Right hindlimb (tissue), 1 donor: ENCODE measurements around the gene ID3.
A peak's percentile ranks its signal among the peaks of the same experiment; 100 is the strongest.

Experiments used
- DNase-seq: peaks from one replicate; pipeline ENCODE4 v3.0.0-alpha.2; 2018

ID3 gene

DNA sequence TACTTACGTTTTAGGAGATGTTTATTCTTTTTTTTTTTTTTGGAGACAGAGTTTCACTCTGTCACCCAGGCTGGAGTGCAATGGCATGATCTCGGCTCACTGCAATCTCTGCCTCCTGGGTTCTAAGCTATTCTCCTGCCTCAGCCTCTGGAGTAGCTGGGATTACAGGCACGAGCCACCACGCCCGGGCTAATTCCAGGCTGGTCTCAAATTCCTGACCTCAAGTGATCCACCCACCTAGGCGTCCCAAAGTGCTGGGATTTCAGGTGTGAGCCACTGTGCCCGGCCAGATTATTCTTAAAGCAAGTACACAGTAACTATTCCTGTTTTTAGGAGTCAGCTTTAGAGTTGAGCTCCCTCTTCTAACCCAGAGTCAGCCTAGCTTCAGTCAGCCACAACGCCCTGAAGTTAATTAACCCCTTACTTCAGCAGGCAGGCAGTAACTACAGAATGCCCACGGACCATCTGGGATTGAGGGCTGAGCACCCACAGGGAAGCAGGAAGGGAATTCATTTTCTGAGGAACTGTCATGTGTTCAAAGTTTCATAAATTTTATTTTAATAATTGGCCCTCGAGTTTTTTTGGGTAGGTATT, 5.3 kb upstream of the ID3 start:
- DNase-seq, result no peak

GRCh38 chr1:23563755-23564374, 4.6 kb upstream of the ID3 start:
- DNase-seq, result no peak

GRCh38 chr1:23563003-23563402, 3.7 kb upstream of the ID3 start:
- DNase-seq, result no peak

GRCh38 chr1:23562137-23562876, 3.0 kb upstream of the ID3 start:
- DNase-seq, result peak; percentile 99

DNA sequence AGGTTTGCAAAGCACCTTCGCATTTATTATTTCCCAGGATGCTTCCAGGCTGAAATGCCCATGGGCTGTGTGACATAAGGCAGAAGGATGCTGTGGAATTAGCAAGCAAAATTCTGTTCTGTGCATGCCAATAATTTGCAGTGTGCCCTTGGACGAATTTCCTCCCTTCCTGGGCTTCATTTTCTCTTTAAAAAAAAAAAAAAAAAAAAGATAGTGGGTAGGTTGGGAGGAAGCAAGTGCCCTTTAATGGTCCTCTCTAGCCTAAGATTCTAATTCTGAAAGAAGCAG, 2.5 kb upstream of the ID3 start:
- DNase-seq, result no peak

DNA sequence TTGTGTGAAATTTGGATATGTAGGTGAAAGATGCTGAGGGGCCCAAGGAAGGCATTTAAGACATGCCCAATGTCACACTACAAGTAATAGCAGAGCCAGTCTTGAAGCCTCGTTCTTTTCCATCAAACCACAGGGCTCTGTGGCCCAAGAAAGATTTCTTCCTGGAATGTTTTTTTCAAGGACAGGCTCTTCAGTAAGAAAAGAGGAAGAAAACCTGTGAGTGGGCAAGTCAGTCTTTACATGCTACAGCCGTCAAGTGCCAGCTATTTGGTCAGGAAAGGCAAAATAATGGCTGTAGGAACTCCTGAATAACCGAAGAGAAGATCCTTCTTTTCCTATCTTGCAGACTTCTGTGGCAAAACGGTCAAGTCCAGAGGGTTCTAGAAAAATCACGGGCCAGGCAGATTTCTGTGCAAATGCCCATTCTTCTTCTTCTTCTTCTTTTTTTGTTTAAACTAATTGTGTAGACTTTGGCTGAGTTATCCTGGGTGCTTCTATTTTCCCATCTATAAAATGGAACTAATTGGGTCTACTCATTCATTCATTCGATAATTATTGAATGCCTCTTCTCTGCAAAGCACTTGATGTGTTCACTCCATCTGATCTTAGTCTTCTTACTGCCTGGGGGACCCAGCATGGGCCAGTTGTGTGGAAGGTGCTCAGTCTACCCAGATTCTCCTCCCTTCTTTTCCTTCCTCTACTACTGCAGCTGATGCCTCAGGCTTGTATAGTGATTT, 1.9 kb upstream of the ID3 start:
- no peak for DNase-seq

DNA sequence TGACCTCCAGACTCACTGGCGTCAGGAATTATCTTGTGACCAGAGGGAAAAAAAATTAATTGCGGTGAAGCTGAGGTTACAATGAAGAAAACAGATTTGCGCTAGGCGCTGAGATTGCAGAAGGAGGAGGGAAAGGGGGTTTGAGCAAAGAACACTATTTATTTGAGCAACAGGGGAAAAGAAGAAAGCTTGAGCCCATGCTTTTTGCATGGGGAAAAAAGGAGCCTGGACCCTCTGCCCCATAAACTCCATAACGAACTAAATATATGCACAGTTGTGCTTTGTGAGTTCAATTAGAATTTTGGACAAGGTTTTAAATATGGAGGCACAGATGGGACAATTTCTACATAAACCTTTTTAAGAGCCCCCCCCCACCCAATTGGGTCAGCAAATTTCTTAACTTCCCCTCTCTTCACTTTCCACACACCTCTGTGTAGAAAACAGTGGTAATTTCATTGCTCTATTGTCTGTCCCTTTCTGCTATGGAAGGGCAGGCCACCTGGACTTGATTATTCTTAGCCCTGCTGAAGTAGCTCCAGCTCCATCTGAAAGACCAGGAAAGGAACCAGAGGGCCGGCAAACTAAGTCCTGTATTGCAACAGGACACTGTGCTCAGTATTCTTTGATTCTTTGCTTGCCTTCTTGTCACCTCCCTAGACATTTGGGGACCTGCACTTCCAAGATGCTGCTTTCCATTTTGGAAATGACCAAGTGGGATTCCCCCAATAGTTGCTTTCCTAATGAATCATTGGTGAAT, 862 bp upstream of the ID3 start:
- DNase-seq, result no peak

DNA sequence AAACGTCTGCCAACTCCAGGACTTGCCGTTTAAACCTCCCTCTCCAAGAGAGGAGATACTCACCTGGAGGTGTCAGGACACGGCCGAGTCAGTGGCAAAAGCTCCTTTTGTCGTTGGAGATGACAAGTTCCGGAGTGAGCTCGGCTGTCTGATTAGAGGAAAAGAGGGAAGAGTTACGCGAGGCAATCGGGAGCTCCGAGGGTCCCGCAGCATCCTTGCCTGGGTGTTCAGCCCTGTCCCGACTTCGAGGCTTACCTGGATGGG, 497 bp downstream of the ID3 start:
- DNase-seq, result no peak

- DNase-seq, result peak; percentile 88
These were observed 995 bp downstream of the ID3 start for GRCh38 chr1:23558140-23558871.

DNA sequence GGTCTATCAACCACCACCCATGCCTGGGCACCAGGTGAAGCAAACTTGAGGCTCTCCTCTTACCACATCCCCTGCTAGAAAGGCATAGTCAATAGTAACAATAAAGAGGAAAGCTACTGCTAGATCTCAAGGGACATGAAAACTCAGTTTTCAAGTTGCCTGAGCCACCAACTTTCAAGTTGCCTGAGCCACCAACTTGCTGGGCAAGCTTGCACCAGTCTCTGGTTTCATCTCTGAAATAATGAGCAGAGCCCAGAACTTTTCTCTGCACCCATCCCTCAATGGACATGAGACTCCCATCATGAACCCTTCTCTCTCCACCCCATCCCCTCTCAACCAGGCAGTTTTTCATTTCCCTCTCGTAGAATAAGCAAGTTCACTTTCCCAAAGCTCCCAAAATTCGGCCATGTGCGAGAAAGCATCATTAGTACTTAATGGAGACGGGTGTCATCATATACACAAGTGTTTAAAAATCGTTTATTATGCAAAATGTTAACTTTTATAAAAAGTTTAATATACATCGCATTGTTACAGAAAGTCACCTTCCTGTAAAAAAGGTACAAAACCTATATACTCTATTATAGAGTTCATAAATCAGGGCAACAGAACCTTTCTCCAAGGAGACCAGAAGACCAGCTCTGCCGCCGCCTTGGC, 1.7 kb downstream of the ID3 start:
- DNase-seq, result no peak

GRCh38 chr1:23556635-23557470, 2.4 kb downstream of the ID3 start:
- no peak for DNase-seq

- DNase-seq, result peak; percentile 42
These were observed 3.2 kb downstream of the ID3 start for GRCh38 chr1:23555986-23556634.

DNA sequence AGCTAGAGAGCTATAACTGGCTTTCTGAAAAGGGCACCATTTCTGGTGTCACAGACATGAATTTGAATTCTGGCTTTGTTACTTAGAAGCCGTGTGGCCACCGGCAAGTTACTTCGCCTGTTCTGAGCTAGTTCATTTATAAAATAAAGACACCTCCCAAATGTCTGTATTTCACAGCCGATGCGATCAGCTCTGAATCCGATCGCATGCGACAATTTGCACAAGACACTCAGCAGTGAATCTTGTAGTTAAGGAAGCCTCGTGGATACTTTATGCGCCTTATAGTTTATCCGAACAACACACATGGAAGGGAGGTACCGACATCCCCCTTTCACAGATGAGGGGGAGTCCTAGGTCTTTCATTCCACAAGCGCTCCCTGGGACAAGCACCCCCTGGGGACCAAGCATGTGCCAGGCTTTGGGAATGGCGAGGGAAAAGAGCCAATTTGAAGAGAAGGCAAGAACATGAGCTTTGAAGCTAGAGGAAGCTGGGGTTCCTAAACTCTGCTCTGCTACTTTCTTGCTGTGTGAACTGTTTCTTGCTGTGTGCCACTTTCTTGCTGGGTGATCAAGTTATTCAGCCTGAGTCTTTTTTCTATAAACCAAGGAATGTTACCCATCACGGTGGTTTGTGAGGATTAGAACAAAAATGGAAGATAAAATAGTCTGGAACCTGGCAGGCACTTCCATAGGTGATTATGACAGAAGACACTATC, 3.9 kb downstream of the ID3 start:
- peak; percentile 68 for DNase-seq

DNA sequence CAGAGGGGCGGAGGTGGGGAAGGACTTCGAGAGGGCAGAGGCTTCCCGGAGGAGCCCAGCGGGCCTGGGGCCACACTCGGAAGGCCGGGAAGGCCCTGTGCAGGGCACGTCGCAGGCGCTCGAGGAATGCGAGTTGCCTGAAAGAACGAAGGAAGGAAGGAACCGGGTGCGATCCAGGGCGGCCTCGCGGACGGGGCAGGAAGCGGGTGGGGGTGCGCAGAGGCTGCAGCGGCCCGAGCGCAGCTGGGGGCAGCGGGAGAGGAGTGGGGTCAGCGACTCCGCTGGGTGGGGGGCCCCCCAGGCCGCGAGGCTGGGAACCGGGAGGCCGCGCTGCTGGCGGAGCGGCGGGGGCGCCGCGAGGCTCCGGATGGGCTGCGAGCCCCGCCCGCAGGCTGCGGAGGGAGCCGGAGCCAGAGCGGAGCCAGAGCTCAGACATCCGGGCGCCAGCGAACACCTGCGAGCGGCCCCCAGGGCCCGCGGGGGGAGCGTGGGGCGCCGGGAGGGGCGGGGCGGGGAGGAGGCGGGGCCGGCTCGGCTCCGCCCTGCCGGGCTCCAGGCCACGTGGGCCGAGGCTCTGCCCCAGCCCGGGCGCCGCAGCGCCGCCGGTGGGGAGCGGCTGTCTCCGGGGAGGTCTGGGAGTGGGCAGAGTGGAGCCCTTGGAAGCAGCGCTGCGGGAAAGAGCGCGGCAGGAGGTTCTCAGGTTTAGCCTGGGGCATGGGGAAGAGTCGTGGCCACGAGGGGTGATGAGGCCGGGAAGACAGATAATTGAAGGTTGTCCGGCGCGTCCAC, 4.6 kb downstream of the ID3 start:
- DNase-seq, result peak; percentile 92

GRCh38 chr1:23554127-23554480, 5.2 kb downstream of the ID3 start:
- no peak for DNase-seq

DNA sequence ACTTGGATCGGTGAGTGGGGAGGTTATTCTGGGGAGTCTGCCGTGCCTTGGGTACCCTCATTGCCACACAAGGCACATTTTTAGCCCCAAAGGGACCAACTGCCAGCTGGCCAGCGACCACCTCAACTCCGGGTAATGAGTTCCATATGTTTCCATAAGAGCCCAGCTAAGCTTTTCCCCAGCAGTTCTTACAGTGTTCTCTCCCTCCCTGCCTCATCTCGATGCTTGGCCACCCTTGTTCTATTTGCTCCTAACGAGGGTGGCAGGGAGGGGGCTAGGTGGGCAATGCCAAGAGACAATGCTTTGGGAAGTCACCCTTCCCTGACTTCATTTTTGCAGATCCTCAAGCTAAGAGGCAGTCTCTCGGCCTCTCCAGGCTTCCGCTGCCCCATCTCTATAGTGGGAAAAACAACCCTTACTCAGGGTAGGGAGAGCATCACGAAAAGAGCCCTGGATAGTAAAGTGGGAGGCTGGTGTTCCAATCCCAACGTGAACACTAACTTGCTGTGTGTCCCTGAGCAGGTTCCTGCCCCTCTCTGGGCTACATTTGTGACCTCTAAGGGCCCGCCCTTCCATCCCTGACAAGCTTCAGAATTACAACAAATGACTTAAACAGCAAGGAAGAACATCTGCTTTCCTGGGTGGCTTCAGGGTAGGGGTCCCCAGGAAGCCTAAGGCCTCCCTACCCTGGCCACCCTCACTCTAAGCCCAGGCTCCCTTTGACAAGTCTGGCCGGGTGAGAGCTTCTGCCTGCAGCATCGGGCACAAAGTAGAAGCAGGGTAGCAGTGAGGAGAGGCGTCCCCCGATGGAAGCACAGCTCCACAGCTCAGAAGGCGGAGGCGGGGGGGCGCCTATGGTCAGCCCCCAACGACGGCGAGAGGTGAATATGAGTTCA, 5.8 kb downstream of the ID3 start:
- DNase-seq, result peak; percentile 65

- no peak for DNase-seq
These were observed 7.5 kb downstream of the ID3 start for GRCh38 chr1:23551849-23552248.

DNA sequence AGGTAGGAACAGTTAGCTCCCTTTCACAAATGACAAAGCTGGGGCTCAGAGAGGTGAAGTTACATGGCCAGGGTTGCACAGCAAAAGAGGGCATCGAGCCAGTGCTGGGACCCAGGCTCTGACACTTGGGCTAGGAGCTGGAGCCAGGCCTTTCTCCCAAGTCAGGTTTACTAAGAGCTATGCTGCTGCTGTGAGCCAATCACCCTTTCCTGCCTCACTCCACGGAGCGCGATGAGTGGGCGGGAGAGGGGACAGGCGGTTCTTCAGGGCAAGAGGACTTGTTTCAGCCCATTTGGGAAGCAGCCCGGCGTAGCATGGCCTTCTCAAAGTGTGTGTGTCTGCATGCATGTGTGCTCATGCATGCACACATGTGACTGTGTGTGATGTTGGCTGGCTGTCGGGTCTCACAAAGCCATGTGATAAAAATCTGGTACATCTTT, 10.6 kb downstream of the ID3 start:
- peak; percentile 61 for DNase-seq
